GM13976 (cell line): ENCODE results near the gene CPNE6.
A peak's percentile ranks its signal among the peaks of the same experiment; 100 is the strongest.

ENCODE experiments used
- DNase-seq: peaks from one replicate; pipeline ENCODE4 v3.0.0; 2012; ENCODE audit warnings: low spot score
- in situ Hi-C: fragments of 300-500 bp; cut with MboI; formaldehyde crosslinking; loops from one replicate; pipeline ENCODE4 v1.12.0; 2022; ENCODE audit warnings: low sequenced_read_pairs, mixed read lengths, inconsistent platforms; ENCODE audit not compliant: unreplicated experiment
- TF ChIP-seq, protein P1 (sequence below): IDR thresholded peaks from 2 replicates; pipeline ENCODE4 v1.5.1; 2012; ENCODE audit warnings: borderline replicate concordance, mild to moderate bottlenecking; ENCODE audit not compliant: insufficient read depth; ENCODE audit errors: extremely low read depth, missing control alignments, control extremely low read depth

Gene CPNE6

DNA sequence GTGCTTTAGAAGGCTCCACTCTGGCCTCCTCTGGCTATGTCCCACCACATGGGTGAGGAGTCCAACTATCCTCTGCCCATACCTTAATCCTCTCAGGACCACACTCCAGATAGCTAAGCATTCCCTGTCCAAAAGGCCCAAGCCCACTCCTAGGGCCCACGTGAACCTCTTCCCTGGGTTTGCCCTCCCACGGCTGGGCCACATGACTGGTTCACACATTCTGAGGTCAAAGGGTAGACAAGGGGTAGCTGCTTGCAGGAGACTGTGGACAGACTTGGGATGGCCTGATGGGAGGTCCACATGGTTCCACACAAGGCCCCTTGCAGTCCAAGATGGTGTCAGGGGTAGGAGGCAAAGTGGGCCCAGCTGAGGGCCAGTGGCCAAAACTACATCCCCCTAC lies 16.7 kb downstream of the CPNE6 start:
- TF ChIP-seq, protein P1, sequence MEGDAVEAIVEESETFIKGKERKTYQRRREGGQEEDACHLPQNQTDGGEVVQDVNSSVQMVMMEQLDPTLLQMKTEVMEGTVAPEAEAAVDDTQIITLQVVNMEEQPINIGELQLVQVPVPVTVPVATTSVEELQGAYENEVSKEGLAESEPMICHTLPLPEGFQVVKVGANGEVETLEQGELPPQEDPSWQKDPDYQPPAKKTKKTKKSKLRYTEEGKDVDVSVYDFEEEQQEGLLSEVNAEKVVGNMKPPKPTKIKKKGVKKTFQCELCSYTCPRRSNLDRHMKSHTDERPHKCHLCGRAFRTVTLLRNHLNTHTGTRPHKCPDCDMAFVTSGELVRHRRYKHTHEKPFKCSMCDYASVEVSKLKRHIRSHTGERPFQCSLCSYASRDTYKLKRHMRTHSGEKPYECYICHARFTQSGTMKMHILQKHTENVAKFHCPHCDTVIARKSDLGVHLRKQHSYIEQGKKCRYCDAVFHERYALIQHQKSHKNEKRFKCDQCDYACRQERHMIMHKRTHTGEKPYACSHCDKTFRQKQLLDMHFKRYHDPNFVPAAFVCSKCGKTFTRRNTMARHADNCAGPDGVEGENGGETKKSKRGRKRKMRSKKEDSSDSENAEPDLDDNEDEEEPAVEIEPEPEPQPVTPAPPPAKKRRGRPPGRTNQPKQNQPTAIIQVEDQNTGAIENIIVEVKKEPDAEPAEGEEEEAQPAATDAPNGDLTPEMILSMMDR: no peak
- in situ Hi-C loops: no loop called here
- no peak for DNase-seq

- TF ChIP-seq, protein P1: no peak
- in situ Hi-C loops: no loop called here
- DNase-seq: no peak
Observed at GRCh38 chr14:24089890-24090289, 18.5 kb downstream of the CPNE6 start.

GRCh38 chr14:24092110-24092504 lies 20.7 kb downstream of the CPNE6 start:
- TF ChIP-seq, protein P1: no peak
- in situ Hi-C loops: no loop called here
- DNase-seq: no peak

DNA sequence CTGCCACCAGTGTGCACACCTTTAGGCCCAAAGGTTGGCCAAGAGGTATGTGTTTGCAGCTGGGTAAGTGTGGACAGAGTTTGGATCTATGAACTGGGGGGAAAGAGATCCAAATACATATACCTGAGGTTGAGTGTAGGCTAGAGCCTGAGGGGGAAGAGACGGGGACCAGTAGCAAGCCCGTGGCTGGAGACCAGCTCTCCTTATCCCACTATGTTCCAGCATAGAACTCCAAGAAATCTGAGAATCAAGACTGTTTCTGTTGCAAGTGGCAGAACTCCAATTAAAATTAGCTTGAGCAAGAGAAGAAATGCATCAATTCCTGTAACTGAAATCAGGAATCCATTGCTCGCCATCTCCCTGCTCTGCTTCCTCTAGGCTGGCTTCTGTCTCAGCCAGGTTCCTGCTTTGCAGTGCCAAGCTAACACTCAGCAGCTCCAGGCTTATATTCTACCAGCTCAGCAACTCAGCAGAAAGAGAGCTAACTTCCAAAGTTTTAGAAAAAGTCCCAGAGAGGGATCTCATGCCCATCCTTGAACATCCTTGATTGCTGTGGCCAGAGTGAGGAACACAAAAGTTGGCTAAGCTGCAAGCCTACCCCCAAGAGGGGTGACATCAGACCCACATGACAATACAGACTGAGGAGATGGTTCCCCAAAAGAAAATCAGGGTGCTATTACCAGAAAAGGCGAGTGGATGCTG lies 21.3 kb downstream of the CPNE6 start:
- no peak for DNase-seq
- in situ Hi-C loops: no loop called here
- TF ChIP-seq, protein P1: no peak

DNA sequence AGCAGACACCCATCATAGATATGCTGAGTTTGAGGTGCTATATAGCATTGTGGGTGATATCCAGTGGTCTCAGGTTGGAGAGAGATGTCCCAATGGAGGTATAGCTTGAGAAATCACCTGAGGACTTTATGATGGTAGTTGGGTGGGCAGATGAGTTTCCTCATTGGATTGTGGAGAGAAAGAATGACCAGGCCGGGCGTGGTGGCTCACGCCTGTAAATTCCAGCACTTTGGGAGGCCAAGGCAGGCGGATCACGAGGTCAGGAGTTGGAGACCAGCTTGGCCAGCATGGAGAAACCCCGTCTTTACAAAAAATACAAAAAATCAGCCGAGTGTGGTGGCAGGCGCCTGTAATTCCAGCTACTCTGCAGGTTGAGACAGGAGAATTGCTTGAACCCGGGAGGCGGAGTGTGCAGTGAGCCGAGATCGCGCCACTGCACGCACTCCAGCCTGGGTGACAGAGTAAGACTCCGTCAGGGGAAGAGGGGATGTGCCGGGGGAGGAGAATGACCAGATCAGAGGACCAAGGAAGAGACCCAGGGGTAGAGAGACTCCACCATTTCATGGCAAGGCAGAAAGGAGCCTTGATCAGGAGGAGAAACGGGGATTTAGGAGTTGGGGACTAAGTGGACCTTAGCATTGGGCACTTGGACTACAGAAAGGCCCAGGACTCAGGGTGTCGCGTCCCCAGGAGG lies 22.0 kb downstream of the CPNE6 start:
- TF ChIP-seq, protein P1: no peak
- in situ Hi-C loops: no loop called here
- DNase-seq: no peak

- TF ChIP-seq, protein P1: no peak
- in situ Hi-C loops: no loop called here
- peak; percentile 92 for DNase-seq
Observed at GRCh38 chr14:24093901-24094840, 22.8 kb downstream of the CPNE6 start, which contains the start of gene PCK2. PCK2 (plus strand) TSS chr14:24094311; CDS start chr14:24094406, 95 bp downstream.
